GM12875 (cell line): ENCODE data around the gene C19orf53.
"Not testable (repeated sequence)": the region's sequence is repeated elsewhere in the genome, so short reads cannot be mapped to it uniquely, and the experiment has no call there.

ENCODE experiments used
- H3K4me3 ChIP-seq: one replicate; pipeline ENCODE4 v1.5.1; 2011; ENCODE audit warnings: low read depth, low read length, control low read depth
- TF ChIP-seq, protein P1 (sequence below): IDR thresholded peaks from 2 replicates; pipeline ENCODE4 v1.5.1; 2011; ENCODE audit warnings: low read depth, mild to moderate bottlenecking, control low read depth, inconsistent platforms, low read length, moderate library complexity, borderline replicate concordance; ENCODE audit not compliant: insufficient read depth

The C19orf53 gene

GRCh38 chr19:13770013-13770635, 4.1 kb upstream of the C19orf53 start:
- TF ChIP-seq, protein P1, sequence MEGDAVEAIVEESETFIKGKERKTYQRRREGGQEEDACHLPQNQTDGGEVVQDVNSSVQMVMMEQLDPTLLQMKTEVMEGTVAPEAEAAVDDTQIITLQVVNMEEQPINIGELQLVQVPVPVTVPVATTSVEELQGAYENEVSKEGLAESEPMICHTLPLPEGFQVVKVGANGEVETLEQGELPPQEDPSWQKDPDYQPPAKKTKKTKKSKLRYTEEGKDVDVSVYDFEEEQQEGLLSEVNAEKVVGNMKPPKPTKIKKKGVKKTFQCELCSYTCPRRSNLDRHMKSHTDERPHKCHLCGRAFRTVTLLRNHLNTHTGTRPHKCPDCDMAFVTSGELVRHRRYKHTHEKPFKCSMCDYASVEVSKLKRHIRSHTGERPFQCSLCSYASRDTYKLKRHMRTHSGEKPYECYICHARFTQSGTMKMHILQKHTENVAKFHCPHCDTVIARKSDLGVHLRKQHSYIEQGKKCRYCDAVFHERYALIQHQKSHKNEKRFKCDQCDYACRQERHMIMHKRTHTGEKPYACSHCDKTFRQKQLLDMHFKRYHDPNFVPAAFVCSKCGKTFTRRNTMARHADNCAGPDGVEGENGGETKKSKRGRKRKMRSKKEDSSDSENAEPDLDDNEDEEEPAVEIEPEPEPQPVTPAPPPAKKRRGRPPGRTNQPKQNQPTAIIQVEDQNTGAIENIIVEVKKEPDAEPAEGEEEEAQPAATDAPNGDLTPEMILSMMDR: no peak
- H3K4me3 ChIP-seq: no peak overlapping the region

- TF ChIP-seq, protein P1: no peak
- no peak overlapping the region for H3K4me3 ChIP-seq
These were observed 4.1 kb downstream of the C19orf53 start for GRCh38 chr19:13778398-13778797.

- TF ChIP-seq, protein P1: no peak
- H3K4me3 ChIP-seq: no peak overlapping the region
These were observed 4.6 kb downstream of the C19orf53 start for GRCh38 chr19:13778847-13779246.

DNA sequence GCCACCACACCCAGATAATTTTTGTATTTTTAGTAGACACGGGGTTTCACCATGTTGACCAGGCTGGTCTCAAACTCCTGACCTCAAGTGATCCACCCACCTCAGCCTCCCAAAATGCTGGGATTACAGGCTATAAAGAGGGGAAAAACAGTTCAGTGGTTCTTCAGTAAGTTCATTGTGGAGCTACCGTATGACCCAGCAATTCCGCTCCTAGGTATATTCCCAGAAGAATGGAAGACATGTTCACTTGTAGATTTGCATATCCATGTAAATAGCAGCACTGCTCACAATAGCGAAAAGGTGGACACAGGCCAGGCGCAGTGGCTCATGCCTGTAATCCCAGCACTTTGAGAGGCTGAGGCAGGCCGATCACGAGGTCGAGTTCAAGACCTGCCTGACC, 5.5 kb downstream of the C19orf53 start:
- H3K4me3 ChIP-seq: not testable (repeated sequence)

- no peak overlapping the region for H3K4me3 ChIP-seq
- TF ChIP-seq, protein P1: no peak
These were observed 7.3 kb downstream of the C19orf53 start for GRCh38 chr19:13781547-13781946.

DNA sequence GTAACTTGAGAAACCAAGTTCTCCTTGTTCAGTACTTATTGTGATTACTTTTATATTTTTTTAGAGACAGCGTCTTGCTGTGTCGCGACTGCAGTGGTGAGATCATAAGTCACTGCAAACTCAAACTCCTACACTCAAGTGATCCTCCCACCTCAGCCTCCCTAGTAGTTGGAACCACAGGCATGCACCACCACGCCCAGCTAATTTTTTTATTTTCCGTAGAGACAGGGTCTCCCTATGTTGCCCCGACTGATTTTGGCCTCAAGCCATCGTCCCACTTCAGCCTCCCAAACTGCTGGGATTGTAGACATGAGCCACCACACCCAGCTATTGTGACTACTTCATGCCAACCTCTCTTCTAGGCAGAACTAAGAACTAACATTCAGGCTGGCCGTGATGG, 8.3 kb downstream of the C19orf53 start:
- TF ChIP-seq, protein P1: no peak
- no peak overlapping the region for H3K4me3 ChIP-seq

DNA sequence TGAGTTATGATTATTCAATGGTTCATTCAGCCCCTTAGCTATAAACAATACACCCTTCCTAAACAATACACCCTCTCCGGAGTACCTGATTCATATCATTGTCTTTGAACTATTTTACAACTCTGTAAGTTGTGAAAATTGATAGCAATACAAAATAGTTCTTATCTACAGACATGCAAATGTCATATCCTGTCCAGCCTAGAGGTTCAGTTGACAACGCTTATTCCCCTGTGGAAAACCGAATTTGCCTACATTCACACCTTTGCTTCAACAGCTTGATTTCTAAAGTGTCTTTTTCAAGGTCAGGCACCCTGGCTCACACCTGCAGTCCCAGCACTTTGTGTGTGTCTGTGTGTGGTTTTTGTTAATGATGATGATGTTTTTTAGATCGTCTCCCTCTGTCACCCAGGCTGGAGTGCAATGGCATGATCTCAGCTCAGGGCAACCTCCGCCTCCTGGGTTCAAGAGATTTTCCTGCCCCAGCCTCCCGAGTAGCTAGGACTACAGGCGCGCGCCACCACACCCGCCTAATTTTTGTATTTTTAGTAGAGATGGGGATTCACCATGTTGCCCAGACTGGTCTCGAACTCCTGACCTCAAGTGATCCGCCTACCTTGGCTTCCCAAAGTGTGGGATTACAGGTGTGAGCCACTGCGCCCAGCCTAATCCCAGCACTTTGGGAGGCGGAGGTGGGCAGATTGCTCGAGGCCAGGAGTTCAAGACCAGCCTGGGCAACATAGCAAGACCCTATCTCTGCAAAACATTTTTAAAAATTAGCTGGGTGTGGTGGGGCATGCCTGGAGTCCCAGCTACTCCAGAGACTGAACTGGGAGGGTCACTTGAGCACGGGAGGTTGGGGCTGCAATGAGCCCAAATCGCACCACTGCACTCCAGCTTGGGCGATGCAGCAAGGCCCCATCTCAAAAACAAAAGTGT, 9.6 kb downstream of the C19orf53 start:
- TF ChIP-seq, protein P1: no peak
- no peak overlapping the region for H3K4me3 ChIP-seq
